Stomach (tissue), 4 donors: ENCODE results near the gene PTPRE.

Source experiments
- EP300 ChIP-seq: sonication (generic); formaldehyde crosslinking; IDR thresholded peaks from one replicate; pipeline ENCODE4 v1.6.1; 2017; ENCODE audit warnings: antibody characterized with exemption
- POLR2AphosphoS5 ChIP-seq, 3 donors: sonication (generic); formaldehyde crosslinking; IDR thresholded peaks; one replicate each; pipeline ENCODE4 v1.6.1; 2016; ENCODE audit warnings: antibody characterized with exemption in 3 of 3
- TF ChIP-seq, protein P1 (sequence below), 7 experiments: fragments of 450-650 bp in 4 of 7; fragments of 200-600 bp in 3 of 7; sonication (generic) in 3 of 7; IDR thresholded peaks; one replicate each; pipeline ENCODE4 v1.5.1; 2016 to 2019; ENCODE audit warnings: antibody characterized with exemption in 7 of 7, control low read depth in 2 of 7, mild to moderate bottlenecking in 1 of 7

DNA sequence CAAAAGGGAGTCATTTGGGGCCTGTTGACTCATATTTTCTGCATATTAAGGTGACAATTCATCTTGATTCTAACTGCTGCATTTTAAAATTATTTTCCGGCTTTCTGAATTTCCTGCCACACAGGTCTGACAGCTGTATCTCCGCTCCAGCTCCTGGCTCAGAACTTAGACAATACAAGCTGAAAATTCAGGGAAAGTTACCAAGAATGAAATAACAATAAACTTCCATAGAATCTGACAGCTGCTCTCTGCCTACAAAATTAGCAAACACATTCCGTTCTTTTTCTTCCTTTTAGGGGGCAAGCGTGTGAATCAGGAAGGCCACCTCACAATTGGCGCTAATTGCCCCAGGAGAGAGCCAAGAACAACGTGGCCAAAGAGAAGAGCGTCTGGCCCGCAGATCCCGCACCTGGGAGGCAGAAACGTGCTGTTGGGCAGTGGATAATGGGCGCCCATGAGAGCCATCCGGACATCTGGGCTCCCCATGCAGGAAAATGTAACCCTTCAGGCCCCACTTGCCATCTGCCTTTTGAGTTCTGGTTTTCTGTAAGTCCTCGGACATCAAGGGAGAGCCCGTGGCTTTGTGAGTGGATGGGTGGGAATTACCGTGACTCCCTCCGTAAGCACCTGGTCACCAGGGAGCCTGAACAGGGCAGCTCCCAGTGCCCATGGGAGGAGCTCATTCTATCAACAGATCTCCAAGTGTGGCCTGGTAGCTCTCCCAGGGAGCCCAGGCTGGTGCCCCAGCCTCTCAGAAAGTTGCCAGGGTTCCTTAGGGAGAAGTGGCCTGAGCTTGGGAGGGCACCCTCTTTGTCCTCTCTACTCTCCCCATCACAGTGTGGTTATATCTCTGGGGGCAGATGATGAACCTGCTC is 19.1 kb upstream of the PTPRE start:
- TF ChIP-seq EP300: no peak
- TF ChIP-seq, protein P1, sequence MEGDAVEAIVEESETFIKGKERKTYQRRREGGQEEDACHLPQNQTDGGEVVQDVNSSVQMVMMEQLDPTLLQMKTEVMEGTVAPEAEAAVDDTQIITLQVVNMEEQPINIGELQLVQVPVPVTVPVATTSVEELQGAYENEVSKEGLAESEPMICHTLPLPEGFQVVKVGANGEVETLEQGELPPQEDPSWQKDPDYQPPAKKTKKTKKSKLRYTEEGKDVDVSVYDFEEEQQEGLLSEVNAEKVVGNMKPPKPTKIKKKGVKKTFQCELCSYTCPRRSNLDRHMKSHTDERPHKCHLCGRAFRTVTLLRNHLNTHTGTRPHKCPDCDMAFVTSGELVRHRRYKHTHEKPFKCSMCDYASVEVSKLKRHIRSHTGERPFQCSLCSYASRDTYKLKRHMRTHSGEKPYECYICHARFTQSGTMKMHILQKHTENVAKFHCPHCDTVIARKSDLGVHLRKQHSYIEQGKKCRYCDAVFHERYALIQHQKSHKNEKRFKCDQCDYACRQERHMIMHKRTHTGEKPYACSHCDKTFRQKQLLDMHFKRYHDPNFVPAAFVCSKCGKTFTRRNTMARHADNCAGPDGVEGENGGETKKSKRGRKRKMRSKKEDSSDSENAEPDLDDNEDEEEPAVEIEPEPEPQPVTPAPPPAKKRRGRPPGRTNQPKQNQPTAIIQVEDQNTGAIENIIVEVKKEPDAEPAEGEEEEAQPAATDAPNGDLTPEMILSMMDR (IDR thresholded peaks at IDR 0.05): no peak
- no peak for TF ChIP-seq POLR2AphosphoS5 (IDR thresholded peaks at IDR 0.05)
